Endodermal cell (in vitro differentiated cells): Measurements from ENCODE around the gene AMBRA1. TPM values are rescaled to one million over a fixed set of nuclear protein-coding genes. Genes with fewer than 3 reads are reported as not detected.

Source experiments
- DNase-seq: peaks from one replicate; pipeline ENCODE4 v3.0.0-alpha.2; 2017
- H3K27ac ChIP-seq: 2 replicates; pipeline ENCODE4 v1.5.1; 2013; ENCODE audit warnings: mild to moderate bottlenecking, low read depth, low read length, moderate library complexity
- H3K27me3 ChIP-seq: 2 replicates; pipeline ENCODE4 v1.6.1; 2013; ENCODE audit warnings: mild to moderate bottlenecking, low read length, moderate library complexity; ENCODE audit not compliant: insufficient read depth, control insufficient read depth, poor library complexity, severe bottlenecking
- H3K36me3 ChIP-seq: 2 replicates; pipeline ENCODE4 v1.7.0; 2013; ENCODE audit warnings: mild to moderate bottlenecking, low read length, moderate library complexity; ENCODE audit not compliant: control insufficient read depth, insufficient read depth
- H3K4me1 ChIP-seq: one replicate; pipeline ENCODE4 v1.7.0; 2013; ENCODE audit warnings: low read length; ENCODE audit not compliant: control insufficient read depth, insufficient read depth
- H3K4me3 ChIP-seq: 2 replicates; pipeline ENCODE4 v1.5.1; 2013; ENCODE audit warnings: mild to moderate bottlenecking, low read length, moderate library complexity
- H3K9ac ChIP-seq: 2 replicates; pipeline ENCODE4 v1.6.1; 2013; ENCODE audit warnings: mild to moderate bottlenecking, low read length, moderate library complexity; ENCODE audit not compliant: poor library complexity, severe bottlenecking; ENCODE audit errors: extremely low read depth
- H3K9me3 ChIP-seq: 2 replicates; pipeline ENCODE4 v1.6.1; 2013; ENCODE audit warnings: mild to moderate bottlenecking, low read length, moderate library complexity; ENCODE audit not compliant: control insufficient read depth
- H3K27ac Mint-ChIP-seq: 2 replicates; pipeline ENCODE4 v1.8.0; 2020; ENCODE audit warnings: mixed read lengths
- H3K27me3 Mint-ChIP-seq: 2 replicates; pipeline ENCODE4 v1.8.0; 2021; ENCODE audit warnings: mild to moderate bottlenecking, mixed read lengths; ENCODE audit not compliant: insufficient read depth
- H3K36me3 Mint-ChIP-seq: 2 replicates; pipeline ENCODE4 v1.8.0; 2020; ENCODE audit warnings: low read depth, mixed read lengths
- H3K4me1 Mint-ChIP-seq: 2 replicates; pipeline ENCODE4 v1.8.0; 2020; ENCODE audit warnings: mixed read lengths
- H3K4me3 Mint-ChIP-seq: 2 replicates; pipeline ENCODE4 v1.8.0; 2020; ENCODE audit warnings: mild to moderate bottlenecking, moderate library complexity, mixed read lengths
- H3K9me3 Mint-ChIP-seq: 2 replicates; pipeline ENCODE4 v1.8.0; 2020; ENCODE audit warnings: mild to moderate bottlenecking, mixed read lengths
- CTCF ChIP-seq: fragments of 200-600 bp; sonication (generic); conservative IDR thresholded peaks from 2 replicates; pipeline ENCODE4 v1.5.0; 2021; ENCODE audit warnings: antibody characterized with exemption, mild to moderate bottlenecking
- WGBS, 2 experiments: methylation state at CpG; one replicate each; pipeline versions ENCODE4 v1.1.5 to v1.1.7; 2013; ENCODE audit warnings: missing lambda C conversion rate in 2 of 2, mixed read lengths in 1 of 2; ENCODE audit not compliant: insufficient coverage in 1 of 2, insufficient read length in 1 of 2; 5-methylcytosine and 5-hydroxymethylcytosine counted together
- total RNA-seq, 2 donors: library from RNA; stranded (reverse); fragmentation: NEBNext Ultra II Directional in 1 of 2; extraction: Animal tissue kit (Norgen Biotek cat#: 25700) in 1 of 2; gene quantifications; 2 replicates in 1 of 2; 3 replicates in 1 of 2; pipeline ENCODE4 v1.2.1, GENCODE V29; 2021

The AMBRA1 gene
- total RNA-seq, 2 donors from 2014 or later = 54.5 to 67.8 TPM

- Mint-ChIP-seq H3K4me3 (no peak overlapping the region), H3K27me3 (no peaks in the 10 kb centered on the region), H3K9me3 (peaks cover under 1% of the 10 kb centered on the region), H3K36me3 (peaks cover 6% of the 10 kb centered on the region), H3K4me1 (peaks cover 39% of the 10 kb centered on the region), H3K27ac (no peak overlapping the region)
- Histone ChIP-seq H3K36me3 (peaks cover 5% of the 10 kb centered on the region), H3K4me1 (peaks cover 4% of the 10 kb centered on the region), H3K9me3 (no peaks in the 10 kb centered on the region), H3K27ac (no peak overlapping the region), H3K27me3 (no peaks in the 10 kb centered on the region), H3K9ac (no peak overlapping the region), H3K4me3 (no peak overlapping the region)
- WGBS, 2 experiments = 90% methylated on average over 5 of the region's 5 CpGs; no CpG with 5 or more reads in 1 of the 2 experiments
- DNase-seq = no peak
- no peak for TF ChIP-seq CTCF
These were observed 31.3 kb downstream of the AMBRA1 start for GRCh38 chr11:46562527-46562926.

DNA sequence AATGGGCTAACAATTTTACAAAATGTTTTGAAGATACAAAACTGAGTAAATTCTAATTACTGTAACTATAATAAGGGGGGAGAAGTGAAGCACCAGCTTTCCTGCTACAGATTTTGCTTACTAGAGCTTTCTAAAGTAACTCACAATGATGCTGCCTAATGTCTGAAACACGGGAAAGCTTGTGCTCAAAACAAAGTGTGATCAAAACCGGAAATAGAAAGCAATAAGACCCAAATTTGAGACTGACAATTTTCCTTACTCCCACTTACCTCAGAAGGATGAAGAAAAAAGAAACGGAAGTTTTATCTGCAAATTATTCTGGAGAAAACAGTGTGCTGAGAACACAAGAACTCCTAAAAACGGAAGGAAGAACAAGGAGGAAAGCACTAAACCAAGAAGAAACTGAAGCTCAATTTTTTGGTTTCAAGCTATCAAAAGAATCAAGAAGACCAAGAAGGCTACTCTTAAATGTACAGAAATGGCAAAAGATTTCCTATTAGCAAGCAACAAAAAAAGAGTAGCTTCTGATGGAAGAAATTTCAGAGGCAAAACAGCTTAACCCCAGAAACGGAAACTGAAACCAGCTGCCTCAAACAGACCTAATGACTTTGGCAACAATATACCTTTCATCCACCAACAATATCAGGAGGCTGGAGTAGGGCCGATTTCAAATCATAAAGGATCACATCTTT is 33.4 kb downstream of the AMBRA1 start:
- peaks cover 48% of the 10 kb centered on the region for H3K4me1 Mint-ChIP-seq
- H3K4me3 Mint-ChIP-seq = no peak overlapping the region
- Histone ChIP-seq H3K27ac (peak overlapping the region; percentile 26), H3K9ac (no peak overlapping the region), H3K4me3 (no peak overlapping the region), H3K36me3 (peaks cover 5% of the 10 kb centered on the region), H3K4me1 (peaks cover 14% of the 10 kb centered on the region), H3K9me3 (no peaks in the 10 kb centered on the region), H3K27me3 (no peaks in the 10 kb centered on the region)
- no peaks in the 10 kb centered on the region for H3K9me3 Mint-ChIP-seq
- peak overlapping the region; percentile 67 for H3K27ac Mint-ChIP-seq
- WGBS, 2 experiments = 78 to 89% methylated on average over 4 to 6 of the region's 6 CpGs
- no peaks in the 10 kb centered on the region for H3K27me3 Mint-ChIP-seq
- TF ChIP-seq CTCF = no peak
- H3K36me3 Mint-ChIP-seq = no peaks in the 10 kb centered on the region
- no peak for DNase-seq

DNA sequence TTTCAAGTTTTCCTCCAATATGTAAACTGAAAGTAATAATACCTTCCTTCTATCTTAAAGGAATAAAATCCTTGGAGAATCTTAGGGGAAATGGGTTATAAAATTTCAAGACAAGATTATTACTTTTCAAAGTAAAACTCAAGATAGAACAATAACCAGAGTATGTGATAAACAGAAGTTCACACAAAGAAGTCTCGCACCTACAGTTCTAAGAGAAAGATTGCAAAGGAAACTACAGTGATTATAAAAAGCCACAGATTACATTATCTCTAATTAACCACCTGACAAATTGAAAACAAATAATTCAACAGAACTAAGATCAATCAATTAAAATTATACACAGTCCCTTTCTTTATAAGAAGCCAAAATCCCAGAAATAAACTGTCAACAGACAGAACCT is 34.0 kb downstream of the AMBRA1 start:
- no peaks in the 10 kb centered on the region for H3K9me3 ChIP-seq
- peak overlapping the region; percentile 40 for H3K9ac ChIP-seq
- no peaks in the 10 kb centered on the region for H3K27me3 Mint-ChIP-seq
- H3K4me1 ChIP-seq = peaks cover 15% of the 10 kb centered on the region
- H3K36me3 Mint-ChIP-seq = no peaks in the 10 kb centered on the region
- DNase-seq = no peak
- no peaks in the 10 kb centered on the region for H3K27me3 ChIP-seq
- TF ChIP-seq CTCF = no peak
- no peak overlapping the region for H3K4me3 Mint-ChIP-seq
- no peak overlapping the region for H3K27ac ChIP-seq
- H3K4me1 Mint-ChIP-seq = peaks cover 55% of the 10 kb centered on the region
- H3K4me3 ChIP-seq = peak overlapping the region; percentile 23
- H3K27ac Mint-ChIP-seq = peak overlapping the region; percentile 67
- WGBS, 2 experiments = 78 to 100% methylated on average over 1 of the region's 1 CpG
- H3K36me3 ChIP-seq = peaks cover 5% of the 10 kb centered on the region
- H3K9me3 Mint-ChIP-seq = no peaks in the 10 kb centered on the region
